GM21528 (cell line): ENCODE results near the gene NUFIP2.
A peak's percentile ranks its signal among the peaks of the same experiment; 100 is the strongest.
"Not testable (repeated sequence)": the region's sequence is repeated elsewhere in the genome, so short reads cannot be mapped to it uniquely, and the experiment has no call there.

ENCODE experiments used
- ATAC-seq: cut with Tn5 transposase; IDR thresholded peaks from one replicate; pipeline ENCODE4 v1.9.1; 2021; ENCODE audit warnings: mild to moderate bottlenecking, moderate library complexity; ENCODE audit not compliant: unreplicated experiment, low FRiP score

Gene NUFIP2

GRCh38 chr17:29240477-29240876, 53.5 kb downstream of the NUFIP2 start:
- no peak for ATAC-seq

GRCh38 chr17:29238133-29238850, 55.7 kb downstream of the NUFIP2 start:
- ATAC-seq: no peak

- no peak for ATAC-seq
Measured at GRCh38 chr17:29237476-29238132, 56.3 kb downstream of the NUFIP2 start.

- ATAC-seq: no peak
Measured at GRCh38 chr17:29235904-29236303, 58.0 kb downstream of the NUFIP2 start.

GRCh38 chr17:29234972-29235371, 59.0 kb downstream of the NUFIP2 start:
- ATAC-seq: not testable (repeated sequence)

- no peak for ATAC-seq
Measured at GRCh38 chr17:29233301-29233700, 60.6 kb downstream of the NUFIP2 start.

GRCh38 chr17:29225396-29225795, 68.6 kb downstream of the NUFIP2 start:
- ATAC-seq: no peak

- ATAC-seq: not testable (repeated sequence)
Measured at GRCh38 chr17:29221338-29221737, 72.6 kb downstream of the NUFIP2 start.

GRCh38 chr17:29219378-29220047, 74.4 kb downstream of the NUFIP2 start:
- ATAC-seq: peak; percentile 54

- ATAC-seq: no peak
Measured at GRCh38 chr17:29216856-29217255, 77.1 kb downstream of the NUFIP2 start.

GRCh38 chr17:29216181-29216580, 77.8 kb downstream of the NUFIP2 start:
- no peak for ATAC-seq

- ATAC-seq: no peak
Measured at GRCh38 chr17:29215717-29216116, 78.2 kb downstream of the NUFIP2 start.

GRCh38 chr17:29215174-29215573, 78.8 kb downstream of the NUFIP2 start:
- no peak for ATAC-seq

GRCh38 chr17:29214215-29215146, 79.5 kb downstream of the NUFIP2 start:
- ATAC-seq: no peak

- no peak for ATAC-seq
Measured at GRCh38 chr17:29212681-29213121, 81.2 kb downstream of the NUFIP2 start.

- no peak for ATAC-seq
Measured at GRCh38 chr17:29212094-29212631, 81.8 kb downstream of the NUFIP2 start.

GRCh38 chr17:29210879-29211278, 83.1 kb downstream of the NUFIP2 start:
- ATAC-seq: no peak

- ATAC-seq: no peak
Measured at GRCh38 chr17:29209073-29209472, 84.9 kb downstream of the NUFIP2 start.

- ATAC-seq: no peak
Measured at GRCh38 chr17:29207975-29208374, 86.0 kb downstream of the NUFIP2 start.
